Duodenal mucosa (tissue), 2 donors: ENCODE measurements around the gene CDK5RAP3.

Experiments
- H3K27ac ChIP-seq: one replicate; pipeline ENCODE4 v1.7.0; 2013; ENCODE audit warnings: low read depth, low read length
- H3K27me3 ChIP-seq, 2 donors: one replicate each; pipeline ENCODE4 v1.7.0; 2013; ENCODE audit warnings: low read length in 2 of 2, control low read depth in 1 of 2; ENCODE audit not compliant: insufficient read depth in 2 of 2, control insufficient read depth in 1 of 2
- H3K36me3 ChIP-seq, 2 donors: one replicate each; pipeline ENCODE4 v1.7.0; 2013; ENCODE audit warnings: low read length in 2 of 2, control low read depth in 1 of 2; ENCODE audit not compliant: insufficient read depth in 2 of 2, control insufficient read depth in 1 of 2
- H3K4me1 ChIP-seq, 2 donors: one replicate each; pipeline ENCODE4 v1.7.0; 2013; ENCODE audit warnings: low read length in 2 of 2, control low read depth in 1 of 2; ENCODE audit not compliant: insufficient read depth in 2 of 2, control insufficient read depth in 1 of 2
- H3K4me3 ChIP-seq, 2 donors: one replicate each; pipeline ENCODE4 v1.7.0; 2013; ENCODE audit warnings: low read length in 2 of 2, low read depth in 1 of 2
- H3K9ac ChIP-seq, 2 donors: one replicate each; pipeline ENCODE4 v1.7.0; 2013; ENCODE audit warnings: low read length in 2 of 2, low read depth in 1 of 2
- H3K9me3 ChIP-seq, 2 donors: one replicate each; pipeline ENCODE4 v1.7.0; 2013; ENCODE audit warnings: low read length in 2 of 2, control low read depth in 1 of 2; ENCODE audit not compliant: control insufficient read depth in 1 of 2

Gene CDK5RAP3

DNA sequence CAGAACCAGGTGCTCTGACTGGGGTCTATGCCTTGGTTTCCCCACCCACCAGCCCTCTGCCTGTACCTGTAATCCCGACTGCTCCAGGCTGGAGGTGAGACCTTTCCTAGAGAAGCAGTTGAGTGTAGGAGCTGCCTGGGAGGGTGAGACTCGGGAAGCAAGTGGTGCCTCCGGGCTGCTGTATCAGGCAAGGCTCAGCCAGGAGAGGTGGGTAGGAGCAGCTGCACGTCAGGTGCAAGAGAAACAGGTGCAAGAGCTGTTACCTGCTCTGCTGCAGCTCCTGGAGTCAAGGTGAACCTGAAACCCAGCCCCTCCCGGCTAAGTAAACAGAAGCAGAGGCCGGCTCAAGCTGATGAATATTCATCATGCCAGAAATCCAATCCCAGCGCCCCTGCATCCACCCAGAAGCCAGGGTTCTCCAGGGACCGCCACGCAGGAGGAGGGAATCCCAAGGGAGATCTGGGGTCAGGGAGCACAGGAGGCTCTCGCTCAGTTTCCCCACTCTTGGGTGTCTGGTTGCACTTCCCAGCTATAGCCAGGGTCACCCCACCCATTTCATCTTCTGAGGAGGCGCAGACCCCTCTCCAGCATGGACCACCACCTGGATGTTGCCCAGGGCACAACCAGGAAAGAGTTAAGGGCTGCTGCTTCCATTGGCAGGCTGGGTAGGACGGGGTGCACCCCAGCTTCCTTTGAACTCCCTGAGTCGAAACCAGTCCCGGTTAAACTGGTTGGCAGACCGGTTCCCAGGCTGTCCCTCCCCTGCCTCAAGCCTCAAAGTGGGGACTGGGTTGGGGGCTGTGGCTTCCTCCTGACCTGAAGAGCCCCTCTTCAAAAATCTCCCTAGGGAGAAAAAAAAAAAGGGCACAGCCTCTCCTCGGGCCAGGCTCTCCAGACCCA, 13.1 kb upstream of the CDK5RAP3 start, which contains the start of gene PRR15L:
TSS of gene PRR15L (minus strand) at position 293 of the 900 bp plus-strand sequence. CDS start 4,649 bp downstream, outside the sequence.
- H3K36me3 ChIP-seq, result peaks cover 18 to 25% of the 10 kb centered on the region in 2 donors
- peak within 1 kb of the TSS; percentile 92 for H3K27ac ChIP-seq
- peak within 1 kb of the TSS; percentile 82 to 85 for H3K4me3 ChIP-seq
- peak within 1 kb of the TSS; percentile 96 to 99 for H3K9ac ChIP-seq
- no peaks in the 10 kb centered on the region for H3K9me3 ChIP-seq
- H3K4me1 ChIP-seq, result peaks cover 19 to 32% of the 10 kb centered on the region in 2 donors
- no peaks in the 10 kb centered on the region for H3K27me3 ChIP-seq

DNA sequence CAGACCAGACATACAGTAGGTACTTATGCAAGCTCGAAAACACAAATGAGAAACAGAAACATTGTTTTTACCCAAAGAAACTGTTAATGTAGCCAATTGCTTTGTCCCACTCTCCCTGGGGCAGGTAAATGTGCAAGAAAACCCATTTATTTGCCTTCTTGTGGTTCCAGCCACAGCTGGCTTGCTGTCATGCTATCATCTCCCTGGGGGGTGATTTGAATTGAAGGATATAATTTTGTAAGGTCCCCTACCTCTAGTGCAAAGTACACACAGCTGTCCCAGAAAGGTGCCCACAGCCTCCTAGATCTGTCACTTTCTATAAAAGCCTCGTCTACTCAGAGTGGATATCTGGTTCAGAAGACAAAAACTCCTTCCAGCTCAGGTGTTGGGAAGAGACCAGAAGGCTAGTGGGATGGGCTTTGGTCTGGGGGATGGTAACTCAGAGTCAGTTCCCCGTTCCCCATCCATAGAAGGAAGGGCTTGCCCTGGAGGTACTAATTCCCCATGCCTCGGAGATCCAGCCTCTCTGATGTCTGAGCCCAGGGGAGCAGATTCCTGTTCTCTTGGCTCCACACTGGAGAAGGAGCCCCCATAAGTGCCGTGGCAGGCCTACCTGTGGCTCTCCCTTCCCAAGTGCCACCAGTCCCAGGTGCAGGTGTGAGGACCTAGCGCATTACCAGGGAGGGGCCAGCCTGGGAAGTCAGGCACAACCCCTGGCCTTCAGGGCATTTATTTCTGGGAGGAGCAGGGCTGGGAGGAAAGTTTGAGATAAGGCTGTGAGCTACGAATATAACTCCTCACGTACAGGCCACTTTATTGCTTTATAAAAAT, 10.9 kb upstream of the CDK5RAP3 start:
- H3K9me3 ChIP-seq, result no peaks in the 10 kb centered on the region
- peak overlapping the region; percentile 92 for H3K27ac ChIP-seq
- no peaks in the 10 kb centered on the region for H3K27me3 ChIP-seq
- H3K9ac ChIP-seq, result peak overlapping the region; percentile 81 to 99
- H3K36me3 ChIP-seq, result peaks cover 4 to 12% of the 10 kb centered on the region in 2 donors
- peaks cover 17 to 42% of the 10 kb centered on the region in 2 donors for H3K4me1 ChIP-seq
- peak overlapping the region; percentile 82 to 85 for H3K4me3 ChIP-seq

DNA sequence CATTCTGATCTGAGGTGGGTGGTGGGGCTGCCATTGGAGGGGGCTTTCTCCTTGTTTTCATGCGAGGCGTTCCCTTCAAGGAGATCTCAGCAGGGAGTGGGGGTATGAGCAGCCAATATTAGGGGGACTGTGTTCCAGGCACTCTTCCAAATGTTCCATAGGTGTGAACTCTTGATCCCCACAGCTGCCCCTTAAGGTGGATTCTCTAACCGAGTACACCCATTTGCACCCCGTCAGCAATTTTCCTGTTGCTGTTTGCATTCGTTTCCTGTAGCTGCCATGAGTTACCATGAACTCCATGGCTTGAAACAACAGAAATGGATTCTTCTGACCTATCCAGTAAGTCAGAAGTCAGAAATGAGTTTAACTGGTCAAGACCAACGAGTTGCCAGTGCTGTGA, 9.5 kb upstream of the CDK5RAP3 start:
- Histone ChIP-seq H3K27me3 (no peaks in the 10 kb centered on the region), H3K4me1 (peaks cover 24 to 49% of the 10 kb centered on the region in 2 donors), H3K9ac (peak overlapping the region in 1 of 2 donors; percentile 4), H3K27ac (no peak overlapping the region), H3K4me3 (no peak overlapping the region), H3K9me3 (no peaks in the 10 kb centered on the region), H3K36me3 (peaks cover 0 to 5% of the 10 kb centered on the region in 2 donors)

DNA sequence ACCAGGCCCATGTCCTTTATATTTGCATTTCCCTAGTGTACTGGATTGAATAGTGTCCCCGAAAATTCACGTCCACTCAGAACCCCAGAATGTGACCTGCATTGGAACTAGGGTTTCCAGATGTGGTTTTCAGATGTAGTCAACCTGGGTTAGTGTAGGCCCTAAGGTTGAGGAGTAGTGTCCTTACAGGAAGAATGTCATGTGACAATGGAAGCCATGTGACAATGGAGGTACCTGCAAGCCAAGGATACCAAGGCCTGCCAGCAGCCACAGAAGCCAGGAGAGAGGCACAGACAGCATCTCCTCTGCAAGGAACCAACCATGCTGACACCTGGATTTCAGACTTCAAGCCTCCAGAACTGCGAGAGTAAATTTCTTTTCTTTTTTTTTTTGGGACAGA, 8.0 kb upstream of the CDK5RAP3 start:
- Histone ChIP-seq H3K9me3 (no peaks in the 10 kb centered on the region), H3K27ac (no peak overlapping the region), H3K36me3 (no peaks in the 10 kb centered on the region), H3K4me1 (peaks cover 32 to 57% of the 10 kb centered on the region in 2 donors), H3K27me3 (no peaks in the 10 kb centered on the region), H3K9ac (no peak overlapping the region), H3K4me3 (no peak overlapping the region)

DNA sequence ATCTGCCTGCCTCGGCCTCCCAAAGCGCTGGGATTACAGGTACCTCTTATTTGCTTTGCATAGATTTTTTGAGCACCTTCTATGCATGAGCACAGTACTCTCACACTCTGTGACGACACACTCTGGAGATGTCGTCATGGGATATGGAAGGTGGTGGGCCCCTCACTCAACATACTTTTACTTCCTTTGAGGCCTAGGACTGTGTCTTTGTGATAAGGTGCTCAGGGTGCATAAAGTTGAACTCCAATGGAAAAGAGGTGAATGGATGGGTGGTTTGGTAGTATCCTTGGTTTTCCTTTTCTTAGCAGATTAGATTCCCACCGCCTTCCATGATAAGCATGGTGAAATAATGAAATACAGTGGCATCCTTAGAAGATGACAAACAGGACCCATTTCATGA, 6.1 kb upstream of the CDK5RAP3 start:
- H3K4me1 ChIP-seq, result peaks cover 31 to 53% of the 10 kb centered on the region in 2 donors
- H3K27ac ChIP-seq, result no peak overlapping the region
- H3K36me3 ChIP-seq, result no peaks in the 10 kb centered on the region
- H3K9ac ChIP-seq, result peak overlapping the region in 1 of 2 donors; percentile 45
- no peak overlapping the region for H3K4me3 ChIP-seq
- no peaks in the 10 kb centered on the region for H3K27me3 ChIP-seq
- no peaks in the 10 kb centered on the region for H3K9me3 ChIP-seq

DNA sequence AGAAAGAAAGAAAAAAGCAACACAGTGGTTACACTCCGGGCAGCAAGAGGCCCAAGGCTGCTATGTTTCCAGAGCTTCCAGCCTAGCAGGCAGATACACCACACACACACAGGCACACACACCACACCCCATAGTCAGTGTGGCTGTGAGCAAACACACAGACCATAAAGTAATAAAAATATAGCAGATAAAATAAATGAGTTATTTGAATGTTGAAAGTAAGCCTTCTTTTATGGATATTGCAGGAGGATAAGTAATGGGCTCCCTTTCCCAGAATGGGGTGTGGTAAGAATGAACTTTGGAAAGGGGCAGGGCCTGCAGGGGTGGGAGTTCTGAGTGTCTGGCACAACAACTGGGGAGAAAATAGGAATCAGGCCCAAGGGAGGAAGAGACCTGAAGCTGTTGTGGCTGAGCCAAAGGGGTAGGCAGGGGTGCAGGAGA, 4.8 kb upstream of the CDK5RAP3 start:
- Histone ChIP-seq H3K9me3 (no peaks in the 10 kb centered on the region), H3K27ac (peak overlapping the region; percentile 65), H3K9ac (peak overlapping the region in 1 of 2 donors; percentile 45), H3K4me3 (no peak overlapping the region), H3K27me3 (no peaks in the 10 kb centered on the region), H3K36me3 (no peaks in the 10 kb centered on the region), H3K4me1 (peaks cover 34 to 52% of the 10 kb centered on the region in 2 donors)

DNA sequence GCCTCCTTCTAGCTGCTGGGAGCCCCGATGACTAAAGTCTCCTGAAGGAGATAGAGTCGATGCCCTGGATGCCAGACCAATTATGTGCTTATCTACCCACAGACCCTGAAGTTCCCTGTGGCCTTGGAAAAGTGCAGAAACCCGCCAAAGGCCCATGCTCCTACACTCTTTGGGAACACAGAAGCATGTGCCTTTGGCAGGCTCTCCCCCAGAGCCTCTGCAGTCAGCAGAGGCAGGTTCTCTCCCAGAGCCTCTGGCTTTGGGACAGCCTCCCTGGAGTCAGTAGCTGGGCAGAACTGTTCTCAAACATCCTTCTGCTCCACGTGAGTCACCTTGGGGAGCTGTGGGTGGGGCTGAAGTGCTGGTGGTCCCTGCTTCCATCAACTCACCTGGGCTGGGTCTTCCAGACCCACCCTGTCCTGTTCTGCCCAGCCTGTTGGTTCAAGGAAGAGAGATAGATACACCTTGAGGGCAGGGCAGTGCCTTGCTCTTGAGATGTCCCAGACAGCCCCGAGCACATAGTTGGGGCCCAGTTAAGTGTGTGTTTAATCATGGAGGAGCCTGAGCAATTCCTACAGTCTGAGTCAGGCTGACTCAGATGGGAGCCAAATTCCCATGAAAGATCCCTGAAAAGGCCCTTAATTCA, 3.2 kb upstream of the CDK5RAP3 start:
- H3K36me3 ChIP-seq, result no peaks in the 10 kb centered on the region
- H3K27ac ChIP-seq, result peak overlapping the region; percentile 71
- H3K4me1 ChIP-seq, result peaks cover 47 to 51% of the 10 kb centered on the region in 2 donors
- H3K9me3 ChIP-seq, result no peaks in the 10 kb centered on the region
- peak overlapping the region in 1 of 2 donors; percentile 37 for H3K4me3 ChIP-seq
- H3K27me3 ChIP-seq, result no peaks in the 10 kb centered on the region
- peak overlapping the region; percentile 36 to 63 for H3K9ac ChIP-seq

DNA sequence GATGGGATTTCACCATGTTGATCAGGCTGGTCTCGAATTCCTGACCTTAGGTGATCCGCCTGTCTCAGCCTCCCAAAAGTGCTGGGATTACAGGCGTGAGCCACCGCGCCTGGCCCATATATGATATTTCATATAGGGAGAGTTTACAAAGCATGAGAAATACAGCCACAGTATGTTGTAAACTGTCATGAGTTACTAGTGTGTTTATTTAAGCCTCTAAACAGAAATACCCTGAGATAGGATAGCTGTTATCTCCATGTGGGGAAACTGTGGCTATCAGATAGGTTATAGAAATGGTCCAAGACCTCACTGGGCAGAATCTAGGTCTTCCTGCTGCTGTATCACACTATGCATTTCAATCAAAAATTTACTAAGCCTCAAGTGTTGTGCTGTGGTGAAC, 2.1 kb upstream of the CDK5RAP3 start:
- Histone ChIP-seq H3K9me3 (no peaks in the 10 kb centered on the region), H3K36me3 (peaks cover 7 to 10% of the 10 kb centered on the region in 2 donors), H3K4me1 (peaks cover 48 to 51% of the 10 kb centered on the region in 2 donors), H3K27ac (no peak overlapping the region), H3K9ac (no peak overlapping the region), H3K27me3 (no peaks in the 10 kb centered on the region), H3K4me3 (no peak overlapping the region)

DNA sequence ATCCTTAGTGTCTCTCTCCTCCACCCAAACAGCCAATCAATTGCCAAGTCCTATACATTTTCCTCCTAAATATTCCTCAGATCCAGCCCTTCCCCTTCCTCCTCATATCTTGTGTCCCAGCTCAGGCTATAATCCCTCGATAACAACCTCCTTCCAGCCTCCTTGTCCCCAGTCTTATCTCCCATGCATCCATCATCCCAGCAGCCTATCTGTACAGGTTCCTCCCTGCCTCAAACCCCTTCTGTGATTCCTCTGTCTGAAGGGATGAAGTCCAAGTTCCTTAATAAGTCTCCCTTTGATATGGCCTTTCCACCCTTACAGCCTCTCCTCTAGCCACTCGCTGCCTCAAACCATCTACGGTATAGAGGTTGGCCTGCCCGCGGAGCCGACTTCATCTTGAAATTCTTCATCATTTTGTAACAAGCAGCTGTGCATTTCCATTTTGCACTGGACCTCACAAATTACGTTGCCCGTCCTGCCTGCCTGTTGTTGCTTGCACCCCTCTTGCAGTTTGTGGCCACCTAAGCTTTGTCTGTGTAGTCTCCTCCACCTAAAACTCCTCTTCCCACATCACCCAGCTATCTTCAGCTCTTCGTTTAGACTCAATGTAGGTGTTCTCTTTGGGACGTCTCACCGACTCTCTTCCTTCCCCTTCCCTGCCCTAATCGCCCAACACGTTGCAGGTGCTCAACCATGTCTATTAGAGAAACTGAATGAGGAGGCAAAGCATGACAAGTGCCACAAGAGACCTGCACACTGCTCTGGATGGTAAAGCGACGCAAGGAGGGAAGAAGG, 786 bp upstream of the CDK5RAP3 start:
- peaks cover 17 to 22% of the 10 kb centered on the region in 2 donors for H3K36me3 ChIP-seq
- peaks cover 40 to 46% of the 10 kb centered on the region in 2 donors for H3K4me1 ChIP-seq
- peak overlapping the region; percentile 65 to 75 for H3K4me3 ChIP-seq
- H3K27me3 ChIP-seq, result no peaks in the 10 kb centered on the region
- no peaks in the 10 kb centered on the region for H3K9me3 ChIP-seq
- H3K9ac ChIP-seq, result peak overlapping the region; percentile 44 to 68
- H3K27ac ChIP-seq, result no peak overlapping the region
